ENCODE data around the gene CDK18.

- TF ChIP-seq CTCF (optimal IDR thresholded peaks at IDR 0.05 in 1 of 3, IDR thresholded peaks at IDR 0.05 in 1 of 3, conservative IDR thresholded peaks at IDR 0.05 in 1 of 3; ENCODE audit: extremely low read depth in 1 of 3, insufficient read depth in 2 of 3, low read length in 3 of 3), result no peak
- TF ChIP-seq EZH2 (IDR thresholded peaks at IDR 0.05; ENCODE audit: low read length), result no peak
These were observed 41.5 kb downstream of the CDK18 start for GRCh38 chr1:205545991-205546390.

All from keratinocyte (primary cell).